ENCODE data around the gene MAMDC2. TPM values are rescaled to one million over a fixed set of nuclear protein-coding genes. Genes with fewer than 3 reads are reported as not detected.
A peak's percentile ranks its signal among the peaks of the same experiment; 100 is the strongest.

Gene MAMDC2
- total and polyA plus RNA-seq, 7 donors: 0.91 to 11.9 (median 2.2) TPM

- H3K4me1 ChIP-seq: peaks cover 43% of the 10 kb centered on the region
- DNase-seq (no peak), ATAC-seq (peak; percentile 65 to 82 (median 76))
- H3K9me3 ChIP-seq: no peaks in the 10 kb centered on the region
- TF ChIP-seq CTCF (IDR thresholded peaks at IDR 0.05): no peak
- H3K36me3 ChIP-seq (ENCODE audit: insufficient read depth in 1 of 2, low read depth in 1 of 2): peaks cover 3 to 36% of the 10 kb centered on the region in 2 donors
- no peaks in the 10 kb centered on the region for H3K27me3 ChIP-seq (ENCODE audit: insufficient read depth in 3 of 3, low read length in 2 of 3)
- intact Hi-C loops (cut with DNase I): loop anchor here in 1 of 2 donors (10.0 kb wide), 1 partner anchor 221 kb away; no protein-coding TSS in a partner anchor
- peak overlapping the region; percentile 76 for H3K27ac ChIP-seq
- WGBS, 3 donors: 29 to 33% (median 33%) methylated on average over 1 of the region's 1 CpG
- H3K4me3 ChIP-seq: no peak overlapping the region
These were observed 219.8 kb downstream of the MAMDC2 start for GRCh38 chr9:70263421-70263820.

Other genes starting within 250 kb of the MAMDC2 start
- gene CFAP95, start 223.0 kb upstream of the MAMDC2 start, total RNA-seq: 1 to 10 TPM in 1 of 4 donors, not detected in 3; 1.8 TPM
- under 1 TPM in 1 of 3 donors, not detected in 2; 0.53 TPM for gene CFAP95, start 223.0 kb upstream of the MAMDC2 start, polyA plus RNA-seq
- gene SMC5, start 215.1 kb downstream of the MAMDC2 start, total RNA-seq: 10 to 100 TPM; 18.1 to 21.0 (median 19.9) TPM
- 10 to 100 TPM in 2 of 3 donors, 1 to 10 TPM in 1; 5.5 to 16.4 (median 11.4) TPM for gene SMC5, start 215.1 kb downstream of the MAMDC2 start, polyA plus RNA-seq

Data from psoas muscle (tissue), 8 donors.